Panc1 (cell line): ENCODE data around the gene PRKCA. TPM values are rescaled to one million over a fixed set of nuclear protein-coding genes. Genes with fewer than 3 reads are reported as not detected.

Experiments
- ATAC-seq: fragments of 200-7000 bp; cut with Tn5 transposase; 2 replicates; pipeline ENCODE4 v1.9.1; 2020; ENCODE audit warnings: mild to moderate bottlenecking, moderate library complexity
- BruUV-seq: library from RNA; stranded (reverse); fragments of 400-500 nt; replicated peaks from 2 replicates; lab custom pipeline; 2021; lab: Mats Ljungman, UMichigan
- CTCF ChIA-PET: fragments of 300-600 bp; sonication (Branson Sonifier 250); formaldehyde crosslinking; loops from one replicate; lab custom pipeline; 2022; ENCODE audit warnings: antibody characterized with exemption; lab: Charles Lee
- POLR2A ChIA-PET: fragments of 300-600 bp; sonication (Branson Sonifier 250); formaldehyde crosslinking; loops from one replicate; lab custom pipeline; 2022; ENCODE audit warnings: antibody characterized with exemption; lab: Charles Lee
- DNase-seq: peaks from one replicate; pipeline ENCODE4 v3.0.0-alpha.2; 2010; ENCODE audit warnings: low read depth, low spot score
- H3K27ac ChIP-seq: 2 replicates; pipeline ENCODE4 v1.5.1; 2011; ENCODE audit warnings: mild to moderate bottlenecking, low read length, inconsistent platforms
- H3K27me3 ChIP-seq: fragments of 200-500 bp; sonication (Bioruptor generic); 2 replicates; pipeline ENCODE4 v1.6.0; 2014; ENCODE audit warnings: low read length, inconsistent platforms; ENCODE audit not compliant: control insufficient read depth, insufficient read depth
- H3K36me3 ChIP-seq: fragments of 200-500 bp; sonication (Bioruptor generic); 2 replicates; pipeline ENCODE4 v1.5.1; 2014; ENCODE audit warnings: inconsistent platforms, mild to moderate bottlenecking, low read length, moderate library complexity; ENCODE audit not compliant: control insufficient read depth, insufficient read depth
- H3K4me1 ChIP-seq: 2 replicates; pipeline ENCODE4 v1.5.1; 2011; ENCODE audit warnings: inconsistent platforms, mild to moderate bottlenecking, low read length, moderate library complexity; ENCODE audit not compliant: control insufficient read depth, insufficient read depth
- H3K4me3 ChIP-seq, 2 experiments: 2 replicates each; pipeline ENCODE4 v1.5.1; 2011 to 2012; ENCODE audit warnings: low read depth in 2 of 2, low read length in 2 of 2, mild to moderate bottlenecking in 2 of 2, inconsistent platforms in 1 of 2, moderate library complexity in 1 of 2
- H3K9me3 ChIP-seq: fragments of 200-500 bp; sonication (Bioruptor generic); 2 replicates; pipeline ENCODE4 v1.5.1; 2014; ENCODE audit warnings: low read depth, mild to moderate bottlenecking, inconsistent platforms, low read length, moderate library complexity; ENCODE audit not compliant: control insufficient read depth, insufficient read depth
- POLR2AphosphoS5 ChIP-seq: IDR thresholded peaks from 2 replicates; pipeline ENCODE4 v1.6.1; 2012; ENCODE audit warnings: mild to moderate bottlenecking, low read depth, low read length, moderate library complexity
- SIN3A ChIP-seq: IDR thresholded peaks from 2 replicates; pipeline ENCODE4 v1.6.1; 2012; ENCODE audit warnings: low read depth, mild to moderate bottlenecking, low read length, moderate library complexity, borderline replicate concordance; ENCODE audit not compliant: insufficient read depth
- TCF7L2 ChIP-seq: IDR thresholded peaks from 2 replicates; pipeline ENCODE4 v1.6.1; 2011; ENCODE audit warnings: mild to moderate bottlenecking, low read depth, low read length, inconsistent platforms
- in situ Hi-C: cut with HindIII; loops from 2 replicates; pipeline ENCODE4 v1.10.0; 2016; ENCODE audit warnings: low sequenced_read_pairs, low pct_unique_long_range_greater_than_20kb
- intact Hi-C: fragments of 100-400 bp; cut with micrococcal nuclease; formaldehyde crosslinking; loops from one replicate; pipeline ENCODE4 v1.10.0; 2022; ENCODE audit not compliant: unreplicated experiment
- total RNA-seq: library from RNA; stranded (reverse); gene quantifications from one replicate; pipeline ENCODE4 v1.2.1, GENCODE V29; 2021; ENCODE audit not compliant: unreplicated experiment
- TF ChIP-seq, protein P1 (sequence below): fragments of 450-650 bp; IDR thresholded peaks from 2 replicates; pipeline ENCODE4 v1.5.1; 2017; ENCODE audit warnings: mild to moderate bottlenecking
- TF ChIP-seq, protein P2 (sequence below), 2 experiments: IDR thresholded peaks; 2 replicates each; pipeline ENCODE4 v1.6.1; 2011 to 2012; ENCODE audit warnings: low read depth in 2 of 2, control low read depth in 1 of 2, low read length in 1 of 2, mild to moderate bottlenecking in 1 of 2, moderate library complexity in 1 of 2; ENCODE audit not compliant: insufficient read depth in 1 of 2

Gene PRKCA
- total RNA-seq, 1 experiment from 2014 or later: 53.0 TPM

DNA sequence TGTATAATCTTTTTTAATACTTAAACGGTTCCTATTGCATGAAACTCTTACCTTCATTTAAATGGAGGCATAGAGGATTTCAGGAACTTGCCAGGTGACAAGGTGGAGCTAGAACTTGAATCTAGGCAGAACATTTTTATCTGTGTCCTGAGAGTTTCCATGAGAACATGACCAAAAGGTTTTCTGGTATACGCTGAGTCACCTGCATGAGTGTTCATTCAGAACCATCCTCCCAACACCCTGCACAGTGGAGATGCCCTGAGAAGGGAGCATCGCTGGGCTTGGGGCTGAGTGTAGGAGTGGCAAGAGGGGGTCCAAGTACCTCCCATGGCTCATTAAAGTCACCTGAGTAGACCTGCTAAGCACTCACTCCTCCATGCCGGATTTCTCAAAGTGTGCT is 362.8 kb downstream of the PRKCA start:
- Histone ChIP-seq H3K27me3 (no peaks in the 10 kb centered on the region), H3K4me3 (no peak overlapping the region), H3K36me3 (no peaks in the 10 kb centered on the region), H3K4me1 (no peaks in the 10 kb centered on the region), H3K9me3 (no peaks in the 10 kb centered on the region), H3K27ac (no peak overlapping the region)
- intact Hi-C loops (no loop called here), in situ Hi-C loops (no loop called here)
- BruUV-seq: no TSS peak
- ChIA-PET CTCF (no interaction called here), POLR2A (no interaction called here)
- no peak for DNase-seq
- ATAC-seq: no peak
- TF ChIP-seq SIN3A (no peak), TCF7L2 (no peak)
- TF ChIP-seq, protein P1, sequence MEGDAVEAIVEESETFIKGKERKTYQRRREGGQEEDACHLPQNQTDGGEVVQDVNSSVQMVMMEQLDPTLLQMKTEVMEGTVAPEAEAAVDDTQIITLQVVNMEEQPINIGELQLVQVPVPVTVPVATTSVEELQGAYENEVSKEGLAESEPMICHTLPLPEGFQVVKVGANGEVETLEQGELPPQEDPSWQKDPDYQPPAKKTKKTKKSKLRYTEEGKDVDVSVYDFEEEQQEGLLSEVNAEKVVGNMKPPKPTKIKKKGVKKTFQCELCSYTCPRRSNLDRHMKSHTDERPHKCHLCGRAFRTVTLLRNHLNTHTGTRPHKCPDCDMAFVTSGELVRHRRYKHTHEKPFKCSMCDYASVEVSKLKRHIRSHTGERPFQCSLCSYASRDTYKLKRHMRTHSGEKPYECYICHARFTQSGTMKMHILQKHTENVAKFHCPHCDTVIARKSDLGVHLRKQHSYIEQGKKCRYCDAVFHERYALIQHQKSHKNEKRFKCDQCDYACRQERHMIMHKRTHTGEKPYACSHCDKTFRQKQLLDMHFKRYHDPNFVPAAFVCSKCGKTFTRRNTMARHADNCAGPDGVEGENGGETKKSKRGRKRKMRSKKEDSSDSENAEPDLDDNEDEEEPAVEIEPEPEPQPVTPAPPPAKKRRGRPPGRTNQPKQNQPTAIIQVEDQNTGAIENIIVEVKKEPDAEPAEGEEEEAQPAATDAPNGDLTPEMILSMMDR: no peak

DNA sequence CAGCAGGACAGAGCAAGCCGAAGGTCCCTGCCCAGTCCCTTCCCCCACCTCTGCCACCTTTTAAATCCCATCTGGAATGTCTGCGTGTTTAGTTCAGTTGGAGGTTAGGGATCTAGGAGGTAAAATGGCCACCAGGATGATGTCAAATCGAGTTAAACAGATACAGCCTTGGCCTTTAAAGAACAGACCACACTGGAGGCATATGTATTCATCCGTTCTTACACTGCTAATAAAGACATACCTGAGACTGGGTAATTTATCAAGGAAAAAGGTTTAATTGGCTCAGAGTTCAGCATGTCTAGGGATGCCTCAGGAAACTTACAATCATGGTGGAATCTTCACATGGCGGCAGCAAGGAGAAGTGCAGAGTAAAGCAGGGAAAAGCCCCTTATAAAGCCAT is 364.7 kb downstream of the PRKCA start:
- TF ChIP-seq SIN3A: no peak
- TF ChIP-seq, protein P2, sequence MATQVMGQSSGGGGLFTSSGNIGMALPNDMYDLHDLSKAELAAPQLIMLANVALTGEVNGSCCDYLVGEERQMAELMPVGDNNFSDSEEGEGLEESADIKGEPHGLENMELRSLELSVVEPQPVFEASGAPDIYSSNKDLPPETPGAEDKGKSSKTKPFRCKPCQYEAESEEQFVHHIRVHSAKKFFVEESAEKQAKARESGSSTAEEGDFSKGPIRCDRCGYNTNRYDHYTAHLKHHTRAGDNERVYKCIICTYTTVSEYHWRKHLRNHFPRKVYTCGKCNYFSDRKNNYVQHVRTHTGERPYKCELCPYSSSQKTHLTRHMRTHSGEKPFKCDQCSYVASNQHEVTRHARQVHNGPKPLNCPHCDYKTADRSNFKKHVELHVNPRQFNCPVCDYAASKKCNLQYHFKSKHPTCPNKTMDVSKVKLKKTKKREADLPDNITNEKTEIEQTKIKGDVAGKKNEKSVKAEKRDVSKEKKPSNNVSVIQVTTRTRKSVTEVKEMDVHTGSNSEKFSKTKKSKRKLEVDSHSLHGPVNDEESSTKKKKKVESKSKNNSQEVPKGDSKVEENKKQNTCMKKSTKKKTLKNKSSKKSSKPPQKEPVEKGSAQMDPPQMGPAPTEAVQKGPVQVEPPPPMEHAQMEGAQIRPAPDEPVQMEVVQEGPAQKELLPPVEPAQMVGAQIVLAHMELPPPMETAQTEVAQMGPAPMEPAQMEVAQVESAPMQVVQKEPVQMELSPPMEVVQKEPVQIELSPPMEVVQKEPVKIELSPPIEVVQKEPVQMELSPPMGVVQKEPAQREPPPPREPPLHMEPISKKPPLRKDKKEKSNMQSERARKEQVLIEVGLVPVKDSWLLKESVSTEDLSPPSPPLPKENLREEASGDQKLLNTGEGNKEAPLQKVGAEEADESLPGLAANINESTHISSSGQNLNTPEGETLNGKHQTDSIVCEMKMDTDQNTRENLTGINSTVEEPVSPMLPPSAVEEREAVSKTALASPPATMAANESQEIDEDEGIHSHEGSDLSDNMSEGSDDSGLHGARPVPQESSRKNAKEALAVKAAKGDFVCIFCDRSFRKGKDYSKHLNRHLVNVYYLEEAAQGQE (IDR thresholded peaks at IDR 0.05; ENCODE audit: insufficient read depth in 1 of 2, low read depth in 2 of 2, low read length in 1 of 2): no peak
- TF ChIP-seq POLR2AphosphoS5: no peak
- no peak for TF ChIP-seq TCF7L2
- TF ChIP-seq, protein P1: no peak
- H3K27ac ChIP-seq: no peak overlapping the region
- in situ Hi-C loops (no loop called here), intact Hi-C loops (no loop called here)
- no peak for ATAC-seq
- H3K36me3 ChIP-seq: no peaks in the 10 kb centered on the region
- POLR2A ChIA-PET: no interaction called here
- H3K9me3 ChIP-seq: no peaks in the 10 kb centered on the region
- no peak for DNase-seq
- CTCF ChIA-PET: no interaction called here
- BruUV-seq: no TSS peak
- H3K4me1 ChIP-seq: no peaks in the 10 kb centered on the region
- H3K27me3 ChIP-seq: no peaks in the 10 kb centered on the region
- H3K4me3 ChIP-seq: no peak overlapping the region
